Stimulated activated CD8-positive, alpha-beta memory T cell treated with anti-CD3 and anti-CD28 coated beads, Interleukin-7, amount 100 ng/mL, for 1 hour (primary cell): ENCODE results near the gene NHS.

ENCODE experiments used
- DNase-seq, 2 donors: peaks; one replicate each; pipeline ENCODE4 v3.0.0-alpha.2; 2020; ENCODE audit warnings: low read depth in 2 of 2

NHS gene

DNA sequence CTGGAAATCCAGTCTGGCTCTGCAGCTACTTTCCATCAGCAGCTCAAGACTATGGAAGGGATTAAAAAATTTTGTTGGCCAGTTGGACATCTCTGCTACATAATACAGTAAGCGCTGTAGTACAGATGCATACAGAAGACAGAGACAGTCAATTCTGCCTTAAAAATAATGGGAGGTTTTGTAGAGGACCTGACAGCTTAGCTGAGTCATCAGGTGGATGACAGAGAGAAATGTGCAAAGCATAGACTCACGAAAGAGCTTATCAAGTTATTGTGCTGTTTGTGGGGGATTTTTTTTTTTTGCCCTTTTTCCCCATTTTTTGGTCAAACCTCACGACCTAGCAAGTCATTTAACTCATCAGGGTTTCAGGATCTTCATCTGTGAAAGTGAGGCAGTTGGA lies 213.3 kb downstream of the NHS start:
- DNase-seq, result no peak

DNA sequence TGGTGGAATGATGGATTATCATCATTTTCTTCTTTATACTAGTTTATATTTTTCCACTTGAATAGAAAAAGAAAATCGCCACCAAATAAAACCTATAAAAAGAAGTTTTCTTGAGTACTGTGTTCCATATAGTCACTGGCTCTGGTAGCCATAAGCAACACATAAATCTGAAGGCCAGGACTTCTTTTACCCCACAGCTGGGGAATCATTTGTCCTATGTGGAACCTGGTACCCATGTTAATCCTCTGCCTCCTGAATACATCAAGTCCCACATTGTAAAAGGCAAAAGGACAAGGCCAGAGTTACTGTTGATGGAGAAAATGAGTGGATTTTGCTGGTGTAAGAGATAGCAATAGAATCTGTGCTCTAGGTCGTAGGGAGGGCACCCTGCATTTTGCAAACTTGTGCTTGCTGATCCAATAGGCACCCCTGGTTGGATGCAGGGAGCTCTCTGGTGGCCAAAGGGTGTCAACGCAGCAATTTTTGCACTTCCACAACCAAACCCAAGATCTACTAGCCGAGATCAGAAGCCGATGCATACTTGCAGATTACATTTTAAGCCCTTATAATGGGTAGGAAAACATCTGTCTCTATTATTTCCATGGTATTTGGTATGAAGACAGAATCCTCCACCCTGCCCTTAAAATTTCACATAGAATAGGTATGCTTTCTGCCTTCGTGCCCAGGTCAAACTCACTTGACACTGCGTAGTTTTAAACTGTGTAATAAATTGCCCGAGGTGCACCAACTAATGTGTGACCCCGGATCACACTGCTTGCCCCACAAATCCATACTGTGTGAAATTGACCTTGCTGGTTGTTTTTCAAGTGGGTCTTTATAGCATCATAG lies 216.1 kb downstream of the NHS start:
- DNase-seq, result no peak

- no peak for DNase-seq
Observed at GRCh38 chrX:17591741-17592110, 216.7 kb downstream of the NHS start.

GRCh38 chrX:17592117-17592516 lies 217.1 kb downstream of the NHS start:
- no peak for DNase-seq

GRCh38 chrX:17594693-17595092 lies 219.7 kb downstream of the NHS start:
- no peak for DNase-seq

DNA sequence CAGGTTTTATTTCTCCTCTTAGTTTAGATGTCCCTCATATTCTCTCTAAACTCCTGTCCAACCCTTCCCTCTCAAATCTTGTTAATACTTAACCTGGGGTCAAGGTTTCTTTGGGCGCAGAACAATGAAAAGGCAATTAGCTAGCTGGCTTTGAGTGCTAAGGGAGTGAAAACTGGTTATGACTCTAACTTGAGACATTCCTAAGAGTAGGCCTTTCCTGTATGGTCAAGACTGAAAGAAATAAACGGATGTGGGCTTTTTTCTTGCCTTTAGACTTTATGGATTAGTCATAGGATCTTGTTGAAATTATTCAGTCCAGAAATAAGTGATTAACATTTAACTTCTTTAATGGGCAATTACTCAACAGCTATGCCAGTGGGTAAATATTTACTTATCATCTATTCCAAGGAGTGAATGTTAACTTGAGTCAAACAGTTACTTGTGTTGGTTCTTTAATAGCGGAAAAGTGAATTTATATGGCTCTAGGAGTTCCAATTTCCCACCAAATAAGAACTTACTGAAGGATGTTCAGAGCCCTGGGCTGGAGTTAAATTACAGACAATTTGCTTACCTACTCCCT lies 220.5 kb downstream of the NHS start:
- DNase-seq, result no peak

DNA sequence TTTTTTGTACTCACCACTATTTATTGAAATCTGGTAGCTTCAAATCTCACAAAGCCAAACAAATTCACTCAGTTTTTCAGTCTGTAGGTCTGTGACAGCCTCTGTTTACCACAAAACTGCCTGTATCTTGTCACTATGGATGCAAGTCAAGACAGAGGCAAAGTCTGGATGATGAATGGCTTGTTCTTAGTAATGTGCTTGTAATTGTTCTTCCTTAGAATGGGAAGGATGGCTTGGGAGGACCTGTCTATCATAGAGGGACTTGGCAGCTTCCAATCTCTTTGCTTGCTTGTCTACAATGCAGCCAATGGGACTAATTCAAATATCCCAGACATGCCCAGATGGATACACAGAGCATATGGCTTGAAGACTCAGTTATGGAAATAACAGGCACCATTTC lies 221.1 kb downstream of the NHS start:
- no peak for DNase-seq

DNA sequence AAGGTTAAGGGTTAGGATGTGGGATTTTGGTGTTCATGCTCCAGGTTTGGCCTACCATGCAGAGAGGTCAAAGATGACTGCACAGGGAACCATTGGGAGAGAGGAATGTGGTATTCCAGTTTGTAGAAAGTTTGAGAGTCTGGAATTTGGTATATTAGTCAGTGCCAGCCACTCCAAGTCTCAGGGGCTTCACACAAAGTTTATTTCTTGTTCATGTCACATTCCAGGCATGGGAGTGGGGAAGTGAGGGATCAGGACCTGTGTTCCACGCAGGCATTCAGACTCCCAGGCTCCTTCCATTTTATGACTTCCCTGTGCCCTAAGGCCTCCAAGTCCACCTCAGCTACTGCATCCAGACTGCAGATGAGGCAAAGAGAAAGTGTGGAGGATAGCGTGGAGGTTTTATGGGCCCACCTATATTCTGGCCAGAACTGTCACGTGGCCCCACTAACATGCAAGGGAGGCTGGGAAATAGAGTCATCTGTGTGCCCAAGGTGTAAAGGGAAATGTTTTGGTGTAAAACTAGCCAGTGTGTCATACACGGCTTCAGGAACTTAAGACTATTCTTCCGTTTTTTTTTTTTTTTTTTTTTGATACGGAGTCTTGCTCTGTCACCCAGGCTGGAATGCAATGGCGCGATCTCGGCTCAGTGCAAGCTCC lies 221.7 kb downstream of the NHS start:
- DNase-seq, result no peak

- DNase-seq, result no peak
Observed at GRCh38 chrX:17597327-17597726, 222.3 kb downstream of the NHS start.

- DNase-seq, result no peak
Observed at GRCh38 chrX:17597836-17598439, 222.9 kb downstream of the NHS start.

DNA sequence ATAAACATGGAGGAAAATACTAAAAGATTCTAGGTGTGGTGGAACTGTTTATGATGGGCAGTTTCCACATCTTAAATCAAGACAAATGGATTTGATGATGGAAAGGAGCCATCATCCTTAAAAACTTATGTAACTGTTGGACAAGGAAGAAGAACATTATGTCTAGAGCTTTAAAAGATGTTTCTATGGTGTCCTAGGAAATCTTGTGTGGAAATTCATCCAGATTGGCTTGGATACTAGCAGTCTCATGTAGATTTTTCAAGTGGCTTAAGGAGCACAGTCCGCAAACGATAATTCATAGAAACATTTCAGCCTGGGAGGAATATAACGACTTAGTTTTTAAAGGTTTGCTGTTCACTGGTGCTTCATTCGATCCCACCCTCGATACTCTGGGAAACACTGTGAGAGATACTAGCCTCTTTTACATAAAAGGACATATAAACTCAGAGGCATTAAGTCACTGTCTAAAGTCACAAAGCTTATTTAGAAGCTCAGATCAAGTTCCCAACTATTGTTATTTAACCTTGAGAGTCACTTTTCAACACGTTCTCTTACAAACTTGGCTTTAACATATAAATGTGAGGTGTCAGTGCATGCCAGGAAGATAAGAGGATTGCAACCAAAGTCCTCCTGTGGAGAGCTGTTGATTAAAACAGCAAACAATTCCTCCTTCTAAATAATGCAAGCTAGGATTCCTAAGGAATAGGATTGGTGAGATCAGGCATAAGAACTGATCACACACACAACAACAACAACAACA lies 226.6 kb downstream of the NHS start:
- no peak for DNase-seq

- no peak for DNase-seq
Observed at GRCh38 chrX:17602245-17602644, 227.2 kb downstream of the NHS start.

DNA sequence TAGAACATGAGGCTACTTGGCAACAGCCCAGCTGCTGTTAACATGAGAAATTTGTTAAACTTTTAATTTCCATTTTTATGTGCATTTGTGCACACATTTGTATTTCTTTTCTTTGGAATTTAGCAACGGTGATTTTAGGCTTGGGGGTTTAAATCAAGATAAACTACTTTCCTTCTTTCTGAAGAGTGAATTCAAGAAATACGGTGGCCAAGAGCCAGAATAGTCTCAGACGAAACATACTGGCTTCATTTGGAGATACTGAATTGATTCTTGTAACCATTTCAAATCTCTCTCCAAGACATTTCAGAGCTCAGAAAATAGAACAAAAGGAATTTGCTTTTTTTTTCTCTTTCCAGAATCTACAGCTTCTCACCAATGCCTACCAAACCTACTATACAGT lies 228.2 kb downstream of the NHS start:
- no peak for DNase-seq

- DNase-seq, result no peak
Observed at GRCh38 chrX:17605676-17606075, 230.7 kb downstream of the NHS start.

DNA sequence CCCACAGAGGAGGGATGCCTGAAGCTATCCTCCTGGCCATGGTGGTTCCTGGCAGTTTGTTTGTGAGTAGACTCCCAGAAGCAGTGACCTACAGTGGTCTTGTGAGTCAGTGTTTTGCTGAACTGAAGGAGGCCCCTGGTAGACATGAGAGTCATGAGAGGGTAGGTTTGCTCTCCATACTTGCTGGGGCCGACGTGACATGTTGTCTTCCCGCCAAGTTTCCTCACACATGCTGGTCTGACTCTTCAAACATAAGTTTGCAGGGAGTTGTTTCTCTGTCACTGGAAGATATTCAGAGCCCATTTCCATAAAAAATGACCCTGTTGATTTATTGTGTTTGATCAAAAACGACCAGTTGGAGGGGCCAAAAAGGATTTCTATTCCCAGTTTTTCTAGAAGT lies 231.2 kb downstream of the NHS start:
- DNase-seq, result no peak

GRCh38 chrX:17608888-17609287 lies 233.9 kb downstream of the NHS start:
- DNase-seq, result no peak

- DNase-seq, result no peak
Observed at GRCh38 chrX:17610788-17611187, 235.8 kb downstream of the NHS start.

DNA sequence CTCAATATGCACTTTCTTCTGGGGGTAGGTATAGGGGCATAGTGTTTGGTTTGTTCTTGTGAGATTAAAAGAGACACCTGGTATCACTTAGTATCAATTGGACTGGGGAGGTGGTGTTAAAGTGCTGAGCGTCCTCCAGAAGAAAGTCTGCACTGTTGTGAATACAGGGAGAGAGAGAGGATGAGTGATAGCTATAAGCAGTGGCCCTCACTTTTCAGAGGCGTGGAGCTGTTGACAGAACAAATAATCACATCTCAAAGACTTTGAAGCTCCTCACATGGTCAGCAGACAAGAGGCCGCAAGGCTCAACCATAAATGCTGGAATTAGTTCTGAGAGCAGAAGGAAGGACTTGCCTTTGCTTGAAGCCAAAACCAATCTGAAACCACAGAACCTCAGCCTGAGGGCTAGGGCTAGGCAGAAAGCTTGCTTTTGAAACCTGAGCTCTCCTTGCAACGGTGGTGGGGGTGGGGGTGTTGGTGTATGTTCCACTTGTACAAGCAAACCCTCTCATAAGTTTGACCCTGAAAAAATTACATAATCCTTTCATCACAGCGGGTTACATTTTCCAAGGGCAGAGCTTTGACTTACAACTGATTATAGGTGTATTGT lies 239.1 kb downstream of the NHS start:
- no peak for DNase-seq

DNA sequence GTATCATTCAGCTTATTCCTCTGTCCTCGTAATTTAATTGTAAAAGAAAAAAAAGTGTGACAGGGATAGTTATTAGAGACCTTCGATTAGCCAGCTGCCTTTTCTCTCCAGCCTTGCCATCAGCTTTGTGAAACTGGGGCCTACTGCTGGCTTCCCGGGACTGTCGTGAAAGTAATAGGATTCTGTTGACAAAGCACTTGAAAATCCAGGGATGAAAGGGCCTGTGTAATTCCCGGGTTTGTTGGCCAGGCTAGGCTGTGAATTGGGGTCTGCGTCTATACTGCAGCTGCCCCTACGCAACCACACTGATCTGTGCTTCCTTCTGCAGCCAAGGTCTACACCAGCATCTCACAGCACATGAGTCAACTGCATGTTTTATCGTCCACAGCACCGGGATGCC lies 241.9 kb downstream of the NHS start:
- DNase-seq, result no peak

DNA sequence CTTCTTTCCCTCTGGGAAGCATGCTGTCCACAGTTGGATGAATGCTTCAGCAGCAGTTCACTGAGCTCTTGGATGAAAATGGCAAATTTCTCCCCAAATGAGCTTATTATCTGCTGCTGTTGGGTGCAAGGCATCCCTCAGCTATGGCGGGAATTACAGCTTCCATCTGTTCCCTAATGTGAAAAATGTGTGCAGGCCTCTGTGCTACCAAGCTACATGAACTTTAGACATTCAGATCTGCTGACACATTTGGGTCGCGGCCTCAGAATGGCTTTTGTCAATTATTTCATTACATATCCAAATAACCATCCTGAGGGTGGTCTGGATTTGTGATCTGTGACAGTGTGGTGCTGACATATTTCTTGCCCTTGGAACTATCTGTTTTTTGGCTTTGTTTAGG lies 242.8 kb downstream of the NHS start:
- no peak for DNase-seq

GRCh38 chrX:17621566-17622270 lies 246.7 kb downstream of the NHS start:
- DNase-seq, result no peak
